ENCODE data around the gene SLC25A43.

GRCh38 chrX:119481323-119481801 lies 82.2 kb downstream of the SLC25A43 start:
- no peak for TF ChIP-seq CTCF (IDR thresholded peaks at IDR 0.05)
- TF ChIP-seq USF1 (CRISPR knock-in tag; IDR thresholded peaks at IDR 0.05) = no peak
- TF ChIP-seq GABPB1 (CRISPR knock-in tag; IDR thresholded peaks at IDR 0.05) = no peak
- TF ChIP-seq ATF6 (CRISPR knock-in tag; IDR thresholded peaks at IDR 0.05) = no peak
- no peak for TF ChIP-seq CBFB (CRISPR knock-in tag; IDR thresholded peaks at IDR 0.05; ENCODE audit: low read depth)
- TF ChIP-seq ZNF121 (CRISPR knock-in tag; IDR thresholded peaks at IDR 0.05) = no peak

Data from WTC11 (cell line).